MM.1S (cell line): Measurements from ENCODE around the gene DMRTA2.
A peak's percentile ranks its signal among the peaks of the same experiment; 100 is the strongest.

Experiments
- CTCF ChIP-seq: fragments of 300-600 bp; sonication (generic); IDR thresholded peaks from 2 replicates; pipeline ENCODE4 v1.5.1; 2016; ENCODE audit warnings: antibody characterized with exemption, low read length, mixed read lengths
- EZH2 ChIP-seq: fragments of 300-600 bp; sonication (generic); optimal IDR thresholded peaks from 2 replicates; pipeline ENCODE3; 2017; ENCODE audit warnings: low read depth, mild to moderate bottlenecking, antibody characterized with exemption, low read length, mixed read lengths
- EZH2phosphoT487 ChIP-seq: fragments of 300-600 bp; sonication (generic); IDR thresholded peaks from 2 replicates; pipeline ENCODE4 v1.6.1; 2018; ENCODE audit warnings: antibody characterized with exemption, low read length

- TF ChIP-seq EZH2 = no peak
- TF ChIP-seq CTCF = peak; percentile 19
- no peak for TF ChIP-seq EZH2phosphoT487
Observed at GRCh38 chr1:50369830-50370229, 53.4 kb downstream of the DMRTA2 start.
